Progenitor cell of endocrine pancreas (in vitro differentiated cells): ENCODE data around the gene CLCN5. TPM values are rescaled to one million over a fixed set of nuclear protein-coding genes. Genes with fewer than 3 reads are reported as not detected.
A peak's percentile ranks its signal among the peaks of the same experiment; 100 is the strongest.

Experiments used
- DNase-seq: peaks from one replicate; pipeline ENCODE4 v3.0.0; 2021; ENCODE audit warnings: low spot score; ENCODE audit not compliant: unreplicated experiment
- H3K27ac Mint-ChIP-seq: 2 replicates; pipeline ENCODE4 v1.8.0; 2021; ENCODE audit warnings: mild to moderate bottlenecking, moderate library complexity, mixed read lengths
- H3K27me3 Mint-ChIP-seq: 2 replicates; pipeline ENCODE4 v1.8.0; 2021; ENCODE audit warnings: mixed read lengths
- H3K36me3 Mint-ChIP-seq: 2 replicates; pipeline ENCODE4 v1.8.0; 2022; ENCODE audit warnings: mixed read lengths; ENCODE audit not compliant: insufficient read depth
- H3K4me1 Mint-ChIP-seq: 2 replicates; pipeline ENCODE4 v1.8.0; 2021; ENCODE audit warnings: low read depth, mixed read lengths
- H3K4me3 Mint-ChIP-seq: 2 replicates; pipeline ENCODE4 v1.8.0; 2021; ENCODE audit warnings: low read depth, mild to moderate bottlenecking, moderate library complexity, mixed read lengths
- H3K9me3 Mint-ChIP-seq: 2 replicates; pipeline ENCODE4 v1.8.0; 2021; ENCODE audit warnings: low read depth, mixed read lengths
- total RNA-seq: library from RNA; stranded (reverse); gene quantifications from 2 replicates; pipeline ENCODE4 v1.2.1, GENCODE V29; 2021
- TF ChIP-seq, protein P1 (sequence below): fragments of 200-600 bp; sonication (generic); IDR thresholded peaks from one replicate; pipeline ENCODE4 v1.5.0; 2021; ENCODE audit warnings: antibody characterized with exemption, mild to moderate bottlenecking; ENCODE audit not compliant: unreplicated experiment

CLCN5 gene
- total RNA-seq, 1 donor from 2014 or later = 14.0 TPM

GRCh38 chrX:49915361-49916222 lies 6.8 kb upstream of the CLCN5 start:
- H3K27ac Mint-ChIP-seq = no peak overlapping the region
- peaks cover 6% of the 10 kb centered on the region for H3K9me3 Mint-ChIP-seq
- H3K27me3 Mint-ChIP-seq = no peaks in the 10 kb centered on the region
- no peaks in the 10 kb centered on the region for H3K4me1 Mint-ChIP-seq
- TF ChIP-seq, protein P1, sequence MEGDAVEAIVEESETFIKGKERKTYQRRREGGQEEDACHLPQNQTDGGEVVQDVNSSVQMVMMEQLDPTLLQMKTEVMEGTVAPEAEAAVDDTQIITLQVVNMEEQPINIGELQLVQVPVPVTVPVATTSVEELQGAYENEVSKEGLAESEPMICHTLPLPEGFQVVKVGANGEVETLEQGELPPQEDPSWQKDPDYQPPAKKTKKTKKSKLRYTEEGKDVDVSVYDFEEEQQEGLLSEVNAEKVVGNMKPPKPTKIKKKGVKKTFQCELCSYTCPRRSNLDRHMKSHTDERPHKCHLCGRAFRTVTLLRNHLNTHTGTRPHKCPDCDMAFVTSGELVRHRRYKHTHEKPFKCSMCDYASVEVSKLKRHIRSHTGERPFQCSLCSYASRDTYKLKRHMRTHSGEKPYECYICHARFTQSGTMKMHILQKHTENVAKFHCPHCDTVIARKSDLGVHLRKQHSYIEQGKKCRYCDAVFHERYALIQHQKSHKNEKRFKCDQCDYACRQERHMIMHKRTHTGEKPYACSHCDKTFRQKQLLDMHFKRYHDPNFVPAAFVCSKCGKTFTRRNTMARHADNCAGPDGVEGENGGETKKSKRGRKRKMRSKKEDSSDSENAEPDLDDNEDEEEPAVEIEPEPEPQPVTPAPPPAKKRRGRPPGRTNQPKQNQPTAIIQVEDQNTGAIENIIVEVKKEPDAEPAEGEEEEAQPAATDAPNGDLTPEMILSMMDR = peak; percentile 79
- H3K36me3 Mint-ChIP-seq = no peaks in the 10 kb centered on the region
- H3K4me3 Mint-ChIP-seq = no peak overlapping the region
- no peak for DNase-seq

DNA sequence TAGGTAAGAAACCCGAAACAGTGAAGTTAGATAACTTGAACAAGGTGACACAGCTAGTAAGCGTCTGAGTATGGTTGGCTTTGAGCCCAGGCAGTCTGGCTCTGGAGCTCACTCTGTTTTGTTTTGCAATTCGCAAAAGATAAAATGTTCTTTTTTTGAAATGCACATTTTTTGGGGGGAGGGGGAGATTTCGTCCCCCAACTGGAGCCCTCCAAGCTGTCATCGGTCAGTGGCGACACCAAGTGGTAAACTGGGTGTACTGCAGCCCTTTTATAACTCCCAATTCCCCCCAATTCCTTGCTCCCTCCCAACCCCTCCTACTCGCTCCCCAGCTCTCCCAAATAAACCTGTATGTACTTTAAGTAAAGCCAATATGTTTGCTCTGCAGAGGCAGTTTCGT lies 2.8 kb upstream of the CLCN5 start:
- H3K27ac Mint-ChIP-seq = no peak overlapping the region
- DNase-seq = peak; percentile 16

GRCh38 chrX:49921109-49921508 lies 1.3 kb upstream of the CLCN5 start:
- peaks cover 8% of the 10 kb centered on the region for H3K9me3 Mint-ChIP-seq
- no peak for DNase-seq
- H3K4me1 Mint-ChIP-seq = peaks cover 9% of the 10 kb centered on the region
- no peaks in the 10 kb centered on the region for H3K27me3 Mint-ChIP-seq
- no peak overlapping the region for H3K4me3 Mint-ChIP-seq
- TF ChIP-seq, protein P1 = no peak
- no peaks in the 10 kb centered on the region for H3K36me3 Mint-ChIP-seq
- H3K27ac Mint-ChIP-seq = no peak overlapping the region

More for the DNA sequence above, 2.8 kb upstream of the CLCN5 start:
- Mint-ChIP-seq H3K4me1 (peaks cover 9% of the 10 kb centered on the region), H3K27me3 (no peaks in the 10 kb centered on the region), H3K4me3 (no peak overlapping the region), H3K9me3 (peaks cover 8% of the 10 kb centered on the region), H3K36me3 (no peaks in the 10 kb centered on the region)
- TF ChIP-seq, protein P1 = peak; percentile 68

GRCh38 chrX:49925176-49925575 lies 2.8 kb downstream of the CLCN5 start:
- TF ChIP-seq, protein P1 = no peak
- Mint-ChIP-seq H3K4me3 (no peak overlapping the region), H3K36me3 (no peaks in the 10 kb centered on the region), H3K27ac (no peak overlapping the region), H3K4me1 (peaks cover 10% of the 10 kb centered on the region), H3K9me3 (peaks cover 11% of the 10 kb centered on the region), H3K27me3 (no peaks in the 10 kb centered on the region)
- DNase-seq = no peak

GRCh38 chrX:49930039-49930438 lies 7.6 kb downstream of the CLCN5 start:
- TF ChIP-seq, protein P1 = no peak
- Mint-ChIP-seq H3K4me3 (no peak overlapping the region), H3K27ac (no peak overlapping the region), H3K27me3 (no peaks in the 10 kb centered on the region), H3K9me3 (peaks cover 14% of the 10 kb centered on the region), H3K36me3 (no peaks in the 10 kb centered on the region), H3K4me1 (peaks cover 2% of the 10 kb centered on the region)
- no peak for DNase-seq
